T follicular helper cell (primary cell): ENCODE results near the gene UBE2N.

Experiments
- DNase-seq: peaks from one replicate; pipeline ENCODE4 v3.0.0-alpha.2; 2020; ENCODE audit warnings: low read depth
- total RNA-seq, 2 experiments: gene quantifications; one replicate each; lab custom pipeline; 2026; lab: John Stamatoyannopoulos, UW

The UBE2N gene, protein sequence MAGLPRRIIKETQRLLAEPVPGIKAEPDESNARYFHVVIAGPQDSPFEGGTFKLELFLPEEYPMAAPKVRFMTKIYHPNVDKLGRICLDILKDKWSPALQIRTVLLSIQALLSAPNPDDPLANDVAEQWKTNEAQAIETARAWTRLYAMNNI
- total RNA-seq, result 94.5 to 208 reads per million in 2 experiments

DNA sequence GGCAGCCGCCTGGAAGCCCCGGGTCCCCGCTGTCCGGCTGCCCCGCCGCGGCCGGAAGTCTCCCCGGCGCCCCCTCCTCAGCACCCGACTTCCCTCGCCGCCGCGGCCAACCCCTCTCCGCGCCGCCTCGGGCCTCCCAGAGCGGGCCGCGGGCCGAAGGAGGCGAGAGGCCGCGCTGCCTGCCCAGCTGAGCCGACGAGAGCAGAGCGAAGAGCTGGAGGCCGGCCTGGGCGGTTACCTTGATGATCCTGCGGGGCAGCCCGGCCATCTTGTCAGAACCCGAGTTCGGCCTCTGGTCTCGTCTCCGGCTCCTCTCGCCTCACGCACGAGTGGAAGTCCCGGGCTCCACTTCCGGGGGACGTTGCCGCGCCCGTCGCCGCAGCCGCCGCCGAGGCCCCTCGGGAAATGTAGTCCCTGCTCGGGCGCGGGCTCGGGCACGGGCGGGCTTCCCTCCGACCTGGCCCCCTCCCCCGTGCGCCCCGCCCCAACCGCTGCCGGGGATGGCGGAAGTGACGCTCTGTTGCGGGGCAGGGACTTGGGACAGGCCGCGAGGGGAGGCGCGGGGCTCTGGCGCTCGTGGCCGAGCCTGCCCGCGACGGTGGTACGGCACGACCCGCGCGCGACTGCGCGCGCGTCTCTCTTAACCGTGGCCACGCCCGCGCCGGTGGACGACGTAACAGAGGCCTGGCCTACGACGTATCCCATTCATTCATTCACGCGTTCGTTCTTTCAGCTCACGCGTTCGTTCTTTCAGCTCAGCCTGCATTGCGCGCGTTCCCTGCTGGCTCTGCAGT, at the start of gene UBE2N:
Gene UBE2N (minus strand): TSS at position 331 of the 794 bp plus-strand sequence. CDS start 63 bp downstream, at position 268.
- DNase-seq, result peak; percentile 96

DNA sequence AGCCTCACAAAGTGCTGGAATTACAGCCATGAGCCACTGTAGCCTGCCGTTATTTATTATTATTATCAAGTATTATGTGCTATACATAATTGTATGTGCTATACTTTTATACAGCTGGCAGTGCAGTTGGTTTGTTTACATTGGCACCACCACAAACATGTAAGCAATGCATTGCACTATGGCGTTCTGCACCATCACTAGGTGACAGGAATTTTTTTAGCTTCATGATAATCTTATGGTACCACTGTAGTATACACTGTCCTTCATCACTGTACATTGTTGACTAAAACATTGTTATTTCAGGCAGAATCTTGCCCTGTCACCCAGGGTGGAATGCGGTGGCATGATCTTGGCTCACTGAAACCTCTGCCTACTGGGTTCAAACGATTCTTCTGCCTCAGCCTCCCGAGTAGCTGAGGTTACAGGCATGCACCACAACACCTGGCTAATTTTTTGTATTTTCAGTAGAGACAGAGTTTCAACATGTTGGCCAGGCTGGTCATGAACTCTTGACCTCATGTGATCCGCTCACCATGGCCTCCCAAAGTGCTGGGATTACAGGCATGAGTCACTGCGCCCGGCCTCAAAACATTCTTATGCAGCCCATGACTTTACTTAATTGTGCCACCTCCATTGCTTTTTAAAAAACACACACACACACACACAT, 42.7 kb upstream of the UBE2N start:
- DNase-seq, result no peak

DNA sequence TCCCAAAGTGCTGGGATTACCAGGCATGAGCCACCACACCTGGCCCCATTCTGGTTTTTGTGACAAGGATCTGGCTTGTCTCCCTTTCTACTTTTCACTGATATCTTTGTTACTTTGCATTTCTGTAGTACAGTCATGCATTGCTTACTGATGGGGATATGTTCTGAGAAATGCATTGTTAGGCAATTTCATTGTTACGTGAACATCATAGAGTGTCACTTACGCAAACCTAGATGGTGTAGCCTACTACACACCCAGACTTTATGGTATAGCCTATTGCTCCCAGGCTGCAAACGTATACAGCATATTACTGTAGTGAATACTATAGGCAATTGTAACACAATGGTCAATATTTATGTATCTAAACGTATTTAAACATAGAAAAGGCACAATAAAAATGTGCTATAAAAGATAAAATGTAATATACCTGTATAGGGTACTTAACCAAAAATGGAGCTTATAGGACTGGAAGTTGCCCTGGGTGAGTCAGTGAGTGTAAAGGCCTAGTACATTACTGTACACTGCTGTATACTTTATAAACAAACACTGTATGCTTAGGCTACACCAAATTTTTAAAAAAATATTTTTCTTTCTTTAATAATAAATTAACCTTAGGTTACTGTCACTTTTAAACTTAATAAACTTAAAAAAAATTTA, 41.5 kb upstream of the UBE2N start:
- no peak for DNase-seq

DNA sequence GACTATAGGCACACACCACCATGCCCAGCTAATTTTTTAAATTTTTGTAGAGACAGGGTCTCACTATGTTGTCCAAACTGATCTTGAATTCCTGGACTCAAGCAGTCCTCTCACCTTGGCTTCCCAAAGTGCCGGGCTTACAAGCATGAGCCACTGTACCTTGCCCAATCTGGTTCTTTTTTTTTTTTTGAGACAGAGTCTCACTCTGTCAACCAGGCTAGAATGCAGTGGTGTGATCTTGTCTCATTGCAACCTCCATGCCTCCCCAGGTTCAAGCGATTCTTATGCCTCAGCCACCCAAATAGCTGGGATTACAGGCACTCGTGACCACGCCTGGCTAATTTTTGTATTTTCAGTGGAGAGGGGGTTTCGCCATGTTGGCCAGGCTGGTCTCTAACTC, 41.0 kb upstream of the UBE2N start:
- no peak for DNase-seq

DNA sequence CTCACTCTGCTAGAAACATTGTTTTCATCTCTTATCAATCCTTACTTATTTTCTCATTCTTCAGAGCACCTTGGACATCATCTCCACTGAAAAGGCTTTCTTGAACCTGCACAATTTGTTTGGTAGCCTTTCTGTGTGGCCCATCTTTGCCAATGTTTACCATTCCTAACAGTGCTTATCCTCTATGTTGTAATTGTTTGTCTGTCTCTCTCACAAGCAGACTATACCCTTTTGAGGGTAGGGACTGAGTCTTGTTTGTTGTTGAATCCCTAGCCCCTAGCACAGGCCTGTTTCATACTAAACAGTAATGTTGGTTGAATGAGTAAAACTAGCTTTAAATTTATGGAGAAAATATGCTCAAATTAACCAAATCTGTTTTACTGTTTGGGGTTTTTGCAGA, 34.8 kb upstream of the UBE2N start:
- no peak for DNase-seq

DNA sequence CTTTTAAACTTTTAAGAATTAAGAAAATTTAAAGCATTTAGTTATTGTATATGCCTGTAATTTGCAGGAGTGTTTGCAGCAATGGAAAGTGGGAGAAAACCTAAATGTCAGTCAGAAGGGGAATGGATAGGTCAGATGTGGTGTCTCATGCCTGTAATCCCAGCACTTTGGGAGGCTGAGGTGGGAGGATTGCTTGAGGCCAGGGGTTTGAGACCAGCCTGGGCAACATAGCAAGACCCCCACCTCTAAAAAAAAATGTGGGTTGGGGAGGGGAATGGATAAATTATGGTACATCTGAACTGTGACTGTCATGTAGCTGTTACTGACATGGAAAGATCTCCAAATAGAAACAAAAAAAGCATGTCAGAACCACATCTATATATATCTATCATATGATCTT, 27.6 kb upstream of the UBE2N start:
- no peak for DNase-seq

DNA sequence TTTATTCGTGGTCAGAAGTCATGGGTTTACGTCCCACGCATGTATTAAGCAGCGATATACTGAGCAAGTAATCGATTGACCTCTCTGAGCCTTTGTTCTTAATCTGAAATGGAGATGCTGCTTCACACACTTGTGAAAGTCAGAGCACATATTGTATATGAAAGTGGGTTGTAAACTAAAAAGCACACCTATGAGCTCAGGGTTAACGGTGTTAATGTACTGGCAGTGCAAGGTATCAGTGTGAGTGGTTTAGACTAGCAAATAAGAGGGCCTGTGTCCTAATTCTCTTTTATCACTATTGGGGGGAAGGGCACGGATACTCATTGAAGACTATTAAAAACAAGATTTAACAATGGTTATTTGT, 26.2 kb upstream of the UBE2N start:
- no peak for DNase-seq

DNA sequence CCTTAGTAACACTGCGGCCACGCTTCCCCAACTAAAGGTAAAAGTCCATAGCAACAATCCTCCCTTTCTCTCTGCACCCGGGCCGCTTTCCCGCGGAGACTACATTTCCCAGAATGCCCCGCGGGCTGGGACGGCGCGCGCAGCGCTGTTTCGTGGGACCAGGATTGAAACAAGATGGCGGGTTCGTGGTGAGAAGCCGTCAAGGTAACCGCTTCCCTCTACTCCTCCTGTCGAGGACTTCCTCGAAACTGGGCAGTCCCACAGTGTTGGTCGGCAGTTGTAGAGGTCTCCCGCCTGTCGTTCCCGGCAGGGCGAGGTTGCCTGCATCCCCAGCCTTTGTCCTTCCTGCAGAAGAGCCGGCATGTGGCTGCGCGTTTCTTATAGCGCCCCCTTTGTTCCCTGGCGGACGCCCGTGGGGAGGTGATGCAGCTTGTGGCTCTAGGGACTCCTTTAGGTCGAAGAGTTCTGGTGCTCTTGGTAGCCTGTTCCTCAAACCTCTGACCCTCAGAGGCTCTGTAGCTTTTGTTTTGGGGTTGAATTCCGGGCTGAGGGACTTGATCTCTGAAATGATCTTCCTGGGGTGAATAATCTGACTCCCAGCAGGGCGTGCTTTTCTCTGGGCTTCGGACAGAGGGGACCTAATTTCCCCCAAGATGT, 25.7 kb upstream of the UBE2N start, which contains the start of gene MRPL42:
Gene MRPL42 (plus strand): TSS at position 164 of the 657 bp plus-strand sequence. CDS start 1,772 bp downstream, outside the sequence.
- DNase-seq, result peak; percentile 84

DNA sequence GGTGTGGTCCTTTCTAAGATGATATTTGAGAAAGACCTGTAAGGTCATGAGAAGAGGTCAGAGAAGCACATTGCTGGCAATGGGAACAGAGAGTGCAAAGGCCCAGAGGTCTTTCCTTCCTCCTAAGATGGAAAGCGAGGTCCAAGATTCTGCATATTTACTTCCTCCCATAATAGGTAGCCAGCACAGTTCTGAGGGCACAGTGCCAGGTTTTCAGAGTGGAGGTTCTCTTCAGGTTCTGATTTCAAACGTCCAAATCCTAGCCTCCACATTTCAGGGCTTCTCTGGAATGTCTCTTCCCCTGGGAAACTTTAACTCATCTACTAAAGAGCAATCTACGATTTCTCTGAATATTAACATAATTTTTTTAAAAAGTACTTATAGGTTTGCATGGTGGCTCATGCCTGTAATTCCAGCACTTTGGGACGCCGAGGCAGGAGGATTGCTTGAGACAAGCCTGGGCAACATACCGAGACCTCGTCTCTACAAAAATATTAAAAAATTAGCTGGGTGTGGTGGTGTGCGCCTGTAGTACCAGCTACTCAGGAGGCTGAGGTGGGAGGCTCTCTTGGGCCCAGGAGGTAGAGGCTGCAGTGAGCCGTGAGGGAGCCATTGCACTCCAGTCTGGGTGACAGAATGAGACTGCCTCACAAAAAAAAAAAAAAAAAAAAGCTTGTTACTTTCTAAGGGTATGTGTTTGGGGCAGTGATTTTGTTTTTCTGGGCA, 25.0 kb upstream of the UBE2N start:
- DNase-seq, result no peak

DNA sequence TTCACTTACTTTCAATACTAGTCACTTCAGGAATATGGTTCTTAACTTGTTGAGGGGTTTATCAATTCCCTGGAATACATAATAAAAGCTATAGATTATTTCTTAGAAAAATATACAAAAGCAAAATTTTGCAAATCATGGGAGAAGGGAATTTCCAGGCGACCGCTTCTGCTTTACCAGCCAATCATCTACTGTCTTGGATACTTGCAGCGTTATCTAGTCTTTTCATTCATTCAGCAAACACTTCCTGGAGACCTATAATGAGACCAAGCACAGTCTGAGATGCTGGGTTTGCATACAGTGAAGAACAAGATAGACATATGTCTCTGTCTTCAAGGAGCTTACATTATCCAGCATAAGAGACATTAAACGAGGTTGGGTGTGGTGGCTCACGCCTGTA, 24.1 kb upstream of the UBE2N start:
- no peak for DNase-seq

DNA sequence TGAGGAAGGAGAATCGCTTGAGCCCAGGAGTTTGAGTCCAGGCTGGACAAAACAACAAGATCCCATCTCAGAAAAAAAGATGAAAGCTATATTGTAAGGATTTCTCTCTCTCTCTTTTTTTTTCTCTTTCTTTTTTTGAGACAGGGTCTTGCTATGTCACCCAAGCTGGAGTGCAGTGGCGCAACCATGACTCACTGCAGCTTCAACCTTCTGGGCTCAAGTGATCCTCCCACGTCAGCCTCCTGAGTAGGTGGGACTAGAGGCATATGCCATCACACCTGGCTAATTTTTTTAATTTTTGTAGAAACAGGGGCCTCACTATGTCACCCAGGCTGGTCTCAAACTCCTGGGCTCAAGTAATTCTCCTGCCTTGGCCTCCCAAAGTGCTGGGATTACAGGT, 19.8 kb upstream of the UBE2N start:
- no peak for DNase-seq

DNA sequence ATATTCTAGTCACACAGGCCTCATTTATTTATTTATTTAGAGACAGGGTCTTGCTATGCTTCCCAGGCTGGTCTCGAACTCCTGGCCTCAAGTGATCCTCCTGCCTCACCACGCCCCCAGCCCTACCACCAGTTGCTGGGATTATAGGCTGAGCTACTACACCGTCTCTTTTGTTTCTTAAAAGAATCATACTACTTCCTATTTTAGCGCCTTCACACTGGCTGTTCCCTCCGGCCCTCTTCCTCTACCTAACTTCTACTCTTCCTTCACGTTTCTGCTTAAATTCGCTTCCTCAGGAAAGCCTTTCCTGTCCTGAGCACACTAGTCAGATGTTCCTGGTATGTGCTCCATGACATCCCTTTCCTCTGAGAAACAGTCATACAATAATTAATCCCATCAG, 19.2 kb upstream of the UBE2N start:
- no peak for DNase-seq

DNA sequence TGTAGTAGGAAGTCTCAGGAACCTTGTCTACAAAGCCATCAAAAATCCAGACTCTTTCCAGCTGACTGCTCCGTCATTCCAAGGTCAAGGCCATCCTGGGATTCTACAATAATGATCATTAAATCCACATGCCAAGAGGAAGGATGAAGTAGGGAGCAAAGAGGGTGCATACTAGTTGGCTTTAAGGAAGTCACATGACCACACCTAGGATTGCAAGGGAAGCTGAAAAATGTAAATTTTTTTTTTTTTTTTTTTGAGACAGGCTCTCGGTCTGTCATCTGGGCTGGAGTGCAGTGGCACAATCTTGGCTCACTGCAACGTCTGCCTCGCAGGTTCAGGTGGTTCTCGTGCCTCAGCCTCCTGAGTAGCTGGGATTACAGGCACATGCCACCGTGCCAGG, 18.3 kb upstream of the UBE2N start:
- no peak for DNase-seq

DNA sequence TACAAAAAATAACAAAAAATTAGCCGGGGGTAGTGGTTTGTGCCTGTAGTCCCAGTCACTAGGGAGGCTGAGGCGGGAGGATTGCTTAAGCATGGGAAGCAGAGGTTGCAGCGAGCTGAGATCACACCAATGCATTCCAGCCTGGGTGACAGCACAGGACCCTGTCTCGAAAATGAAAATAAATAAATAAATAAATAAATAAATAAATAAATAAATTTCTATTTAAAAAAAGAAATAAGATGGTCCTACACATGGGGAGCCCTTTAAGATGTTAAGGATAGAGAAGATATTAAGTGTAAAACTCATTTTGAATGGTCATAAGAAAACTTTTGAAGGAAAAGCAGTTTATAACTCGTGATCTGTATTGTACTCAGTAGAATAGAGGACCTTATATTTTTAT, 17.4 kb upstream of the UBE2N start:
- no peak for DNase-seq

DNA sequence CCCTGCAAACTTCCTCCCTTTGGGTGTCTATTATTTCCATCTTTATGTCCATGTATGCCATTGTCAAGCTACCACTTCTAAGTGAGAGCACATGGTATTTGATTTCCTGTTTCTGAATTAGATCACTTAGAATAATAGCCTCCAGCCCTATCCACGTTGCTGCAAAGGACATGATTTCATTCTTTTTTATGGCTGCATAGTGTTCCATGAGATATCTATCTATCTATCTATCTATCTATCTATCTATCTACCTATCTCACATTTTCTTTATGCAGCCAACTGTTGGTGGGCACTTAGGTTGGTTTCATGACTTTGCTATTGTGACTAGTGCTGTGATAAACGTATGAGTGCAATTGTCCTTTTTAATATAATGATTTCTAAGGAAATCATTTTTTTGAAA, 14.3 kb upstream of the UBE2N start:
- no peak for DNase-seq

DNA sequence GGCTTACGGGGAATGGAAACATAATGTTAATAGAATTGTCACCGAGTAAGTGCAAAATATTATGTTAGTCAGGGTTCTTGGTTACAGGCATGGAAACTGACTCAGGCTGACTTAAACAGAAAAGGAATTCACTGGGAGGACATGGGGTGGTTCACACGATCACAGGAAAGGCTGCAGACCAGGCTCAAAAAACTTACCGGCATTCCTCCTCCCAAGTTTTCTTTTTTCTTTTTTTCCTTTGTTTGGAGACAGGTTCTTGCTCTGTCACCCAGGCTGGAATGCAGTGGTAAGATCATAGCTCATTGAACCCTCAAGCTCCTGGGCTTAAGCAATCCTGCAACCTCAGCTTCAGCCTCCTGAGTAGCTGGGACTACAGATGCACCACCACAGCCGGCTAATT, 11.9 kb upstream of the UBE2N start:
- DNase-seq, result no peak

DNA sequence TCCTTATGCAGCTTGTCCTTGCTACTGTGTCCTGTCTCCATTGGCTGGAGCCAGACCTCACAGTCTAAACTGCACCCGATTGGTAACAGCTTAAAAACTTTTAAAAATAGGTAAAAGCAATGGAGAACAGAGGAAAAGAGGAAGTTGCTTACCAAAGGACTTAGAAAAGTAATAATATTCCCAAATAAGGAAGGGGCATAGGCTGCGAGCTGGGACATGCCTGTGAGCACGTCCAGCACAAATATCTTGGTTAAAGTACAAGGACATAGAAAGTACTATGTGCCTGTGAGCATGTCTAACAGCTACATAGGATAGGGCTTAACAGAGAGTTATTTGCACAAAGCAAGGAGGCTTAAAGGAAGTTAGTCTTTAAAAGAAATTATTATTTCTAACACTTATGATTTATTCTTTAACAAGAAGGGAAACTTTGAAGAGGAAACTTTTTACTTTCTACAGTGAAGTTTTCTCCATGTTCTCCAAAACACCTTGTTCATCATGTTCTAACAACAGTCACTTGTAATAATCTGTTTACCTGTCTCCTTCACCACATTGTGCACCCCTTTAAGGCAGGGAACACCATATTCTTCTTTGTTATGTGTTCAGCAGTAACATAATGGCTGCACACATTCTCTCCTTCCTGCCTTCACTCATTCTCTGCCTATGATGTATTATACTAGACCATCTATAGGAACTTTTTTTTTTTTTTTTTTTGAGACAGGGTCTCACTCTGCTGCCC, 9.8 kb upstream of the UBE2N start:
- no peak for DNase-seq

DNA sequence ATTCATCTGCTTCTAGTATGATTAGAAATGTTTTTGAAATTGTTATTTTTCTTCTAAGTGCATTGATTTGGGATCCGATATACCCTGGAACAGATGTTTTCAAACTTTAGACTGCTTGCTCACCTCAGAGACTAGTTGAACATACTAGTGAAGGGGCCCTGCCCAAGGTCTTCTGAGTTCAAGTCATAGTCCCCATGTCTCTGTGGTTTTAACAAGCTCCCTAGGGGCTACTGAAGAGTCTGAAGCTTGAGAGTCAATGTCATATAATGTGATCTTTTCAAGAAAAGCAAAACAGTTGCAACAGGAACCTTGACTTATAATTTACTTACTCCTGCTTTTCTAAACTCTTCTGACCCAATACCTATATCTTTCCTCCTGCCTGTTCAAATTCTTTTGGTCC, 7.5 kb upstream of the UBE2N start:
- DNase-seq, result no peak

DNA sequence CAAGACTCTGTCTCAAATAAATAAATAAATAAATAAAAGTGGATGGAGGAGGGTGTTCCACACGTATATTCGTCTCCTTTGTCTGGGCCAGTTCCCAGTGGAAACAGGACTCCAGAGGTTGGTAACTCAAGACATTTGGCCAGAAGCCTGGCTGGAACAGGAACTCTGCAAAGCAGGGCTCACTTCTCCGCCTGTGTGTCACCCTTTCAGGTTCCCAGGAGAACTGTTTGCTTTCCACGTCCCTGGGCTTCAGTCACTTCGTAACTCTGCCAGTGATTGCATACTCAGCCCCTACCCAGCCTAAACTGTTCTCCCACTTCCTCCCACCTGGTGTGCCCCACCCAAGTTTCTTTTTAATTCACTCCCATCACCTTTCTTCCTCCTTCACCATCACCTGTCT, 7.0 kb upstream of the UBE2N start:
- no peak for DNase-seq

DNA sequence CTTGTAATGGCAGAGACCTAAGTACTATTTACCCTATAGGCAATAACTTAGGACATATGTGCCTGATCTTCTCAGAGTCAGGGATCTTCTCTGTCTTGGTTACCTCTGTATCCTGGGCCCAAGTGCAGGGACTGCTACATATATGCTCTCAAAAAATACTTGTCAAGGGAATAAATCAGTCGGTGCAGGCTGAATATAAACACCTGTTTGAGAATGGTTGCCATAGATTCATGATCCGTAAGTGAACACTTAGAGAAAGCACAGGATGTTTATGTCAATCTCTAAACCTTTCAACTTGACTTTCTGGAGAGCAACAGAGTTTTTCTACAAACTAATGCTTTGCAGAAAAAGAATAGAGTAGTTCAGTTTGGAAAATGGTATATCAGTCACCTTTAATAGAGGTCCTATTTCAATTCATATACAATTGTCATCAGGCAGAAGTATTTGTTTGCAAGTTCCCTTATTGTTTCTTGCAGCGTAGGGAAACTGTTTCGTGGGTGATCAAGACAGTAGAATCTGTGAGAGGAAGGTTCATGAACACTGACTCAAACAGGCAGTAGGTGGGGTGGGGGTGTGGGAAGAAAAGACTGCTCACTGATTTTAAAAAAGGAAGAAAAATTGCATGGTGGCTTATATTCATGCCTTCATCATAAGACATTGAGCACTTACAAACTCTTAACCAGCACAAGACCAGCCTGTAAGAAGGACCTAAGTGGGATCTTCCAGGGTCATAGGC, 6.0 kb upstream of the UBE2N start:
- DNase-seq, result no peak
